Left forelimb (tissue), 1 donor: Measurements from ENCODE around the gene SERPINB5.

Experiments
- DNase-seq: peaks from one replicate; pipeline ENCODE4 v3.0.0-alpha.2; 2018; ENCODE audit warnings: low spot score

The SERPINB5 gene

DNA sequence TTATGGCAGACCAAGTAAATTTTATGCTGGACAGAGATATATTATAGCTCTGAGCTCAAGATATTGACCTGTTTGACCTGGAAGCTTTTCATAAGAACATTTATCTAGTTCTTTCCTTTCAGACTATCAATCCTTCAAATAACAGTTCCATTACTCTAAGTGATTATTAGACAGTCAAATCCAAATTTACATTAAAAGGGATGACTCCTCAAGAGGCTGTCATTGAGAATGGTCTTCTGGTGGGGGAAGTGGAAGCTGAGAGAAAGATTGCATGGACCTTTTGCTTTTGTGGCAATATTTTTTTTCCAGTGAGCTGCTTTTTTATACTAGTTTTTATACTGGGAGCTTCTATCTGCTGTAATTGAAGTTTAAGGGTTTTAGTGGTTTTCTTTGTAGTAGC lies 50.5 kb downstream of the SERPINB5 start:
- DNase-seq, result no peak

DNA sequence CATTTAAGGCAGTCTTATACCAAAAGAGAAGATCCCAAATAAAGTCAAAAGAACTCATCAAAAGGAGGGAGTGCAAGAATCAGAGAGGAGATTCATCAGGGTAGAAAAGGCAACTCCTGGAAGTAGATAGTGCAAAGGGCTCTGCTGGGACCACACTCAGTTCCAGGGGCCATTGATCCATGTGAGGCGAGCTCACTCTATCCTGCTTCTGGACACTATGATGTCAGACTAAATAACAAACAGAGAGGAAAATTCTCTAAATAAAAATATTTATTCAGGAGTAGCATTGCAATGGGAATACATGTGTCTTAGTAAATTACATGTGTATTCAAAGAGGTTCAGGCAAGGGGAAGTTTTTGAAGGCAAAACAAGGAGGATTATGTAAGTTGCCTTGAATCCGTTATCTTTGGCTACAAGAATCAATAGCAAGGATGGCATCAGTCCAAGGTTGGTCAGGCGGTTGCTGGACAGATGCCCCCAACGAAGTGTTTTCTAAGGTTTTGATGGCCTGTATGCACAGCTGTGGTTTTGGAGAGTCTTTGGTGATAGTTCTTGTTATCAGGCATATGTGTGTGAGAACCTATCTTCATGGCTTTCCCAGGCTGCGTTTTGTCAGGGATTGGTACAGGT lies 52.2 kb downstream of the SERPINB5 start:
- DNase-seq, result no peak

DNA sequence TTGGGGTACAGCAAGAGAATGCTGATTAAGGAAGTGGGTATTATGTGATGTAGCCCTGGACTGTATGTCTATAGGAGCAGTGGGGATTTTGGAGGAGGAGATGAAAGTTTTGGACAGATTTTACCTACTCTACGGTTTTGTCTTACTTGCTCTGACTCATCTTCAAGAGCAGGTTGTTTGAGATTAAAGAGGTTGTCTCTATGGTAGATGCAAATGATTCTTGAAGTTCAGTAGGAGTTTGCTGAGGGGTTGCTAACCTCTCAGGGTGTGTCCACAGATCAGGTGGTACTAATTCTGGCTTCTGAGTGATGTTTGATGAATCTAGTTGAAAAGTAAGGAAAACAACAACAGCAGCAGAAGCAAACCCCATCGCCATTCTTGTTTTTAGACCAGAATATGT lies 55.7 kb downstream of the SERPINB5 start:
- no peak for DNase-seq

DNA sequence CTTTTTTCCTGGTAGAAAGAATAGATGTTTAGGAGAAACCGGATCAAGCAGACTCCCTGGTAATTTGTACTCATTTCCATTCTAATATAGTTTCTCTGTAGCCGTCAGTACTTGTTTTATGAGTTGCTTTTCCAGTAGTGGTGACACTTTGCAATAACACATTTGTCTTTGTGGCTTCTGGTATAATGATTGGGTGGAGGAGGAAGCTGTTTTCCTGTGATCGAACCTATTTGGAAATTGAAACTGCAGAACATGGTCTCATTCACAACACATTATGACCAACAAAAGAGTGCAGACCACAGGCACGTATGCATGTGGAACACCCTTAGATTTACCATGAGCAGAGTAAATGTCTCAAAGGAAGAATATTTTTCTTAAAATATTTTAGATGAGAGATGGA lies 57.9 kb downstream of the SERPINB5 start:
- no peak for DNase-seq

DNA sequence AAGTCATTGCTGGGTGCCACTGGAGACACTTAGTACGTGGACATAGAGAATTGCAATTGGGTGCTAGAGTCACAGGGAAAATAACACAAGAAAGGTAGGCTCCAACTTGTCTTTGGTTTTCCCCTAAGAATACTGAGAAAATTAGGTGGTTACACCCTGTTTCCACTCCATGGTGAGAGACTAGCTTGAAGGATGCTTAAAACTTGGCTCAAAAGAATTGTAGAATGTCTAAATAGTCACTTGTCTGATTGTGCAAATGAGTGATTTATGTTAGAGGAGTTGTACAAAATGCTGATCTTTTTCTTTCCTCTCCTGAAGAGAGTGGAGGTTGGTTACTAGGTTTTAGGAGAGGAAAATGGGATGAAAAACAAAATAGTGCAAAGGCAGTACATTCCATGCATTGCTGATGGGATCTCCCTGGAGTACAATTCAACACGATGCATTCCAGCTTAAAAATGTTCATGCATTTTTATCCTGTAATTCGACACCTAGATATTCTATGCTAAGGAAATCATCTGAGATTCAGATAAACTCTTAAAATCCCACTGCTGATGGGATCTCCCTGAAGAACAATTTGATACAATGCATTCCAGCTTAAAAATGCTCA lies 63.2 kb downstream of the SERPINB5 start:
- DNase-seq, result no peak

- no peak for DNase-seq
Observed at GRCh38 chr18:63542069-63542468, 65.3 kb downstream of the SERPINB5 start, which contains the start of gene SERPINB12. Gene SERPINB12, plus strand, starts transcription at chr18:63542369. Its CDS starts 13,791 bp downstream, at chr18:63556160.

- no peak for DNase-seq
Observed at GRCh38 chr18:63544017-63544416, 67.3 kb downstream of the SERPINB5 start.

DNA sequence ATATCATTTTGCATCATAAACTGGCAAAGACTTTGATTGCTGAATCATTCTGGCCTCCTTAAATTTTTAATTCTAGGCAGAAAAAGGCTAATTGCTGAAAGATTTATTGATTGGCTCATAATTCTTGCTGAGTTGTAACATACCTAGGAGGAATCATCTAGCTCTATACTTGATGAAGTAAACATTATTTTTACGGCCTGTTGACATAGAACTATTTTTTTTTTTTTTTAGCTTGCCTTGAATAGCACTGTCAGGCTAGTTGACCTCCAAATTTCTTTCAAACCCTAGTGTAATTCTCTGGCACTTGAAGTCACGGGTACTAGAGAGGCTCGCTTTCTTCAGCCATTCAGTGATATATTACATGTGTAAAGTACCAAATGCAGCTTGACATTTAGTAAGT lies 68.2 kb downstream of the SERPINB5 start:
- no peak for DNase-seq

GRCh38 chr18:63550068-63550467 lies 73.3 kb downstream of the SERPINB5 start:
- no peak for DNase-seq

DNA sequence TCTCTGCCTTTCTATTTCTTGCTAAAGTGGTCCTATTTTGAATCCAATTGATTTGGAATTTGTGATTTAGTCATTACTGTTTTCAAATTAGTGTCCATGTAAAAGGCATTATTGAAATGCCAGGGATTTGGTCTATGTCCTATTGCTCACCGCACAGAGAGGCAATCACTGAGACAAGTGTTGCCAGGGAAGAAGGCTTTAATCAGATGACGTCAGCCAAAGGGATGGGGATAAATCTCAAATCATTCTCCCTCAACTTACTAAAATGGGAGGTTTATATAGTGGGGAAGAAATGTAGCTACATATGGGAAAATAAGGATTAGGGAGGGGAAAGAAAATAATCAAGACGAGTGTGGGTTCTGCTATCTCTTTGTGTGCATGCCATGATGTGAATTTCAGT lies 75.0 kb downstream of the SERPINB5 start:
- DNase-seq, result no peak

GRCh38 chr18:63552581-63552980 lies 75.8 kb downstream of the SERPINB5 start:
- DNase-seq, result no peak

- no peak for DNase-seq
Observed at GRCh38 chr18:63553081-63553480, 76.3 kb downstream of the SERPINB5 start.
